GM23338 (cell line): ENCODE data around the gene DIPK1A. TPM values are rescaled to one million over a fixed set of nuclear protein-coding genes. Genes with fewer than 3 reads are reported as not detected.

ENCODE experiments used
- ATAC-seq: fragments of 200-7000 bp; cut with Tn5 transposase; 3 replicates; pipeline ENCODE4 v1.9.1; 2020
- DNase-seq: peaks from one replicate; pipeline ENCODE4 v3.0.0-alpha.2; 2015; ENCODE audit warnings: low spot score
- H2AFZ ChIP-seq: fragments of 200-600 bp; sonication (generic); 2 replicates; pipeline ENCODE4 v1.8.0; 2016; ENCODE audit warnings: antibody characterized with exemption, mild to moderate bottlenecking, moderate library complexity
- H3F3A ChIP-seq: fragments of 200-600 bp; sonication (generic); replicated peaks from 2 replicates; pipeline ENCODE4 v1.8.0; 2017; ENCODE audit warnings: antibody characterized with exemption, mixed run types, low read depth
- H3K27ac ChIP-seq: fragments of 200-600 bp; sonication (generic); 2 replicates; pipeline ENCODE4 v1.6.1; 2016; ENCODE audit warnings: low read depth
- H3K27me3 ChIP-seq: fragments of 200-600 bp; sonication (generic); 2 replicates; pipeline ENCODE4 v1.8.0; 2016; ENCODE audit warnings: mild to moderate bottlenecking, mixed run types, moderate library complexity; ENCODE audit not compliant: insufficient read depth
- H3K36me3 ChIP-seq: fragments of 200-600 bp; sonication (generic); 2 replicates; pipeline ENCODE4 v1.8.0; 2016; ENCODE audit warnings: mild to moderate bottlenecking; ENCODE audit not compliant: insufficient read depth
- H3K4me1 ChIP-seq: fragments of 200-600 bp; sonication (generic); 2 replicates; pipeline ENCODE4 v1.8.0; 2016; ENCODE audit warnings: mild to moderate bottlenecking, moderate library complexity; ENCODE audit not compliant: insufficient read depth
- H3K4me2 ChIP-seq: fragments of 200-600 bp; sonication (generic); 2 replicates; pipeline ENCODE4 v1.7.1; 2017; ENCODE audit warnings: mixed run types
- H3K4me3 ChIP-seq: fragments of 200-600 bp; sonication (generic); 2 replicates; pipeline ENCODE4 v1.6.1; 2016; ENCODE audit warnings: mixed run types
- H3K79me2 ChIP-seq: fragments of 200-600 bp; sonication (generic); replicated peaks from 2 replicates; pipeline ENCODE4 v1.8.0; 2017; ENCODE audit warnings: mild to moderate bottlenecking; ENCODE audit not compliant: insufficient read depth
- H3K9me2 ChIP-seq: fragments of 200-600 bp; sonication (generic); 2 replicates; pipeline ENCODE4 v1.8.0; 2017; ENCODE audit not compliant: insufficient read depth
- H4K20me1 ChIP-seq: fragments of 200-600 bp; sonication (generic); replicated peaks from 2 replicates; pipeline ENCODE4 v1.8.0; 2017; ENCODE audit warnings: mild to moderate bottlenecking; ENCODE audit not compliant: insufficient read depth
- H3K27ac Mint-ChIP-seq: 2 replicates; pipeline ENCODE4 v1.8.0; 2020; ENCODE audit warnings: inconsistent platforms, mild to moderate bottlenecking, moderate library complexity, mixed read lengths
- H3K27me3 Mint-ChIP-seq: 3 replicates; pipeline ENCODE4 v1.8.0; 2022; ENCODE audit warnings: low read depth, mild to moderate bottlenecking, moderate library complexity, mixed read lengths, inconsistent platforms; ENCODE audit not compliant: insufficient read depth, poor library complexity
- H3K36me3 Mint-ChIP-seq: 3 replicates; pipeline ENCODE4 v1.8.0; 2021; ENCODE audit warnings: low read depth, mild to moderate bottlenecking, inconsistent platforms, moderate library complexity, mixed read lengths
- H3K4me1 Mint-ChIP-seq: 3 replicates; pipeline ENCODE4 v1.8.0; 2020; ENCODE audit warnings: mild to moderate bottlenecking, inconsistent platforms, mixed read lengths
- H3K4me3 Mint-ChIP-seq: 3 replicates; pipeline ENCODE4 v1.8.0; 2021; ENCODE audit warnings: moderate library complexity, mild to moderate bottlenecking, inconsistent platforms, mixed read lengths
- H3K9me3 Mint-ChIP-seq: 3 replicates; pipeline ENCODE4 v1.8.0; 2020; ENCODE audit warnings: moderate library complexity, mild to moderate bottlenecking, inconsistent platforms, mixed read lengths
- CREB1 ChIP-seq: fragments of 250-450 bp; sonication (Bioruptor Pico); IDR thresholded peaks from 2 replicates; pipeline ENCODE4 v1.5.0; 2020; ENCODE audit warnings: low read depth, mild to moderate bottlenecking, moderate library complexity
- CTCF ChIP-seq, 2 experiments: fragments of 200-600 bp in 1 of 2; sonication (generic) in 1 of 2; conservative IDR thresholded peaks; 2 replicates each; pipeline versions ENCODE4 v1.5.1 to v1.6.1; 2016 to 2017; ENCODE audit warnings: antibody characterized with exemption in 2 of 2, low read depth in 2 of 2, mild to moderate bottlenecking in 2 of 2, moderate library complexity in 1 of 2
- ETS1 ChIP-seq: IDR thresholded peaks from 2 replicates; pipeline ENCODE4 v1.6.1; 2016; ENCODE audit warnings: antibody characterized with exemption
- EZH2 ChIP-seq: fragments of 200-600 bp; sonication (generic); IDR thresholded peaks from one replicate; pipeline ENCODE4 v1.8.0; 2017; ENCODE audit warnings: antibody characterized with exemption, mild to moderate bottlenecking, low read depth; ENCODE audit not compliant: unreplicated experiment
- EZH2phosphoT487 ChIP-seq: fragments of 200-600 bp; sonication (generic); IDR thresholded peaks from one replicate; pipeline ENCODE4 v1.8.1; 2018; ENCODE audit warnings: antibody characterized with exemption; ENCODE audit not compliant: unreplicated experiment
- JUNB ChIP-seq: IDR thresholded peaks from one replicate; pipeline ENCODE4 v1.6.1; 2016; ENCODE audit warnings: antibody characterized with exemption; ENCODE audit not compliant: unreplicated experiment
- NANOG ChIP-seq: IDR thresholded peaks from 2 replicates; pipeline ENCODE4 v1.6.1; 2016; ENCODE audit warnings: antibody characterized with exemption, borderline replicate concordance
- POLR2AphosphoS5 ChIP-seq: IDR thresholded peaks from 2 replicates; pipeline ENCODE4 v1.6.1; 2016; ENCODE audit warnings: antibody characterized with exemption, low read depth
- REST ChIP-seq: IDR thresholded peaks from one replicate; pipeline ENCODE4 v1.6.1; 2018; ENCODE audit warnings: antibody characterized with exemption; ENCODE audit not compliant: unreplicated experiment
- STAT1 ChIP-seq: IDR thresholded peaks from one replicate; pipeline ENCODE4 v1.6.1; 2016; ENCODE audit warnings: antibody characterized with exemption; ENCODE audit not compliant: unreplicated experiment
- ZNF114 ChIP-seq: fragments of 250-450 bp; sonication (Bioruptor Pico); IDR thresholded peaks from 2 replicates; pipeline ENCODE4 v1.5.0; 2020; ENCODE audit warnings: mild to moderate bottlenecking, moderate library complexity
- ZNF331 ChIP-seq: fragments of 250-450 bp; sonication (Bioruptor Pico); IDR thresholded peaks from 2 replicates; pipeline ENCODE4 v1.5.0; 2020; ENCODE audit warnings: low read depth, mild to moderate bottlenecking, moderate library complexity
- ZNF462 ChIP-seq: fragments of 250-450 bp; sonication (Bioruptor Pico); IDR thresholded peaks from 2 replicates; pipeline ENCODE4 v1.5.0; 2020; ENCODE audit warnings: mild to moderate bottlenecking, moderate library complexity
- polyA plus RNA-seq: library from polyadenylated mRNA; unstranded; fragments of >200 nt; fragmentation: Nextera tagmentation; extraction: Ambion mirVana; gene quantifications from 2 replicates; pipeline ENCODE4 v1.2.1, GENCODE V29; 2016
- total RNA-seq: library from RNA; depleted of rRNA; stranded (reverse); fragments of >200 nt; shearing (Covaris generic); gene quantifications from 2 replicates; pipeline ENCODE4 v1.2.3, GENCODE V29; 2014

The DIPK1A gene
- total and polyA plus RNA-seq, 2 experiments from 2014 or later, result 4.8 to 6.1 TPM

GRCh38 chr1:92826792-92827191, 134.5 kb downstream of the DIPK1A start:
- no peak for ATAC-seq
- H3K36me3 ChIP-seq, result no peaks in the 10 kb centered on the region
- no peaks in the 10 kb centered on the region for H3K27me3 ChIP-seq
- no peaks in the 10 kb centered on the region for H3K79me2 ChIP-seq
- H3K4me3 ChIP-seq, result no peak overlapping the region
- no peak overlapping the region for H3K27ac ChIP-seq
- H3K4me1 Mint-ChIP-seq, result no peaks in the 10 kb centered on the region
- peaks cover 3% of the 10 kb centered on the region; the same call in 1 of the 2 replicates for H3K4me1 ChIP-seq
- H3F3A ChIP-seq, result no peaks in the 10 kb centered on the region
- H3K4me3 Mint-ChIP-seq, result no peak overlapping the region
- TF ChIP-seq CREB1, result no peak
- no peak for TF ChIP-seq ZNF331 (CRISPR knock-in tag)
- no peak for TF ChIP-seq REST
- no peak for TF ChIP-seq STAT1
- TF ChIP-seq ZNF462 (CRISPR knock-in tag), result no peak
- no peak for TF ChIP-seq NANOG
- no peak for TF ChIP-seq JUNB
- no peak for TF ChIP-seq POLR2AphosphoS5
- TF ChIP-seq ZNF114, result no peak
- no peak for TF ChIP-seq EZH2
- no peak for TF ChIP-seq EZH2phosphoT487
- no peak for TF ChIP-seq ETS1
- TF ChIP-seq CTCF (conservative IDR thresholded peaks at IDR 0.05; ENCODE audit: low read depth in 2 of 2), result no peak
- no peaks in the 10 kb centered on the region for H3K9me3 Mint-ChIP-seq
- H3K36me3 Mint-ChIP-seq, result no peaks in the 10 kb centered on the region
- H3K27ac Mint-ChIP-seq, result no peak overlapping the region
- H2AFZ ChIP-seq, result no peak overlapping the region
- H3K9me2 ChIP-seq, result no peaks in the 10 kb centered on the region
- no peak for DNase-seq
- peaks cover 9% of the 10 kb centered on the region for H3K27me3 Mint-ChIP-seq
- no peaks in the 10 kb centered on the region for H4K20me1 ChIP-seq
- H3K4me2 ChIP-seq, result no peak overlapping the region
